MM.1S (cell line): ENCODE results near the gene CASZ1.

Experiments used
- DNase-seq: peaks from one replicate; pipeline ENCODE4 v3.0.0-alpha.2; 2015
- H2AFZ ChIP-seq: fragments of 300-600 bp; sonication (generic); 2 replicates; pipeline ENCODE4 v1.6.0; 2016; ENCODE audit warnings: antibody characterized with exemption, low read length
- H3F3A ChIP-seq: fragments of 300-600 bp; sonication (generic); 2 replicates; pipeline ENCODE4 v1.6.1; 2016; ENCODE audit warnings: mild to moderate bottlenecking, antibody characterized with exemption, low read length, moderate library complexity, mixed read lengths; ENCODE audit not compliant: insufficient read depth
- H3K27ac ChIP-seq: fragments of 300-600 bp; sonication (generic); 2 replicates; pipeline ENCODE4 v1.5.1; 2016; ENCODE audit warnings: mild to moderate bottlenecking, low read length
- H3K27me3 ChIP-seq: fragments of 300-600 bp; sonication (generic); replicated peaks from 2 replicates; pipeline ENCODE4 v1.6.0; 2016; ENCODE audit warnings: low read length; ENCODE audit not compliant: insufficient read depth
- H3K36me3 ChIP-seq: fragments of 300-600 bp; sonication (generic); replicated peaks from 2 replicates; pipeline ENCODE4 v1.6.1; 2016; ENCODE audit warnings: mild to moderate bottlenecking, low read length, mixed read lengths; ENCODE audit not compliant: insufficient read depth
- H3K4me1 ChIP-seq: fragments of 300-600 bp; sonication (generic); 2 replicates; pipeline ENCODE4 v1.6.1; 2016; ENCODE audit warnings: low read length, mixed read lengths
- H3K4me2 ChIP-seq: fragments of 300-600 bp; sonication (generic); 2 replicates; pipeline ENCODE4 v1.6.0; 2016; ENCODE audit warnings: low read depth, low read length
- H3K4me3 ChIP-seq: fragments of 300-600 bp; sonication (generic); 2 replicates; pipeline ENCODE4 v1.5.1; 2016; ENCODE audit warnings: low read length, mixed read lengths
- H3K79me2 ChIP-seq: fragments of 300-600 bp; sonication (generic); 2 replicates; pipeline ENCODE4 v1.6.1; 2016; ENCODE audit warnings: mixed run types, low read length, mixed read lengths
- H3K9ac ChIP-seq: fragments of 300-600 bp; sonication (generic); 2 replicates; pipeline ENCODE4 v1.6.1; 2016; ENCODE audit warnings: low read length, mixed read lengths
- H3K9me2 ChIP-seq: fragments of 300-600 bp; sonication (generic); replicated peaks from 2 replicates; pipeline ENCODE4 v1.6.1; 2016; ENCODE audit warnings: mild to moderate bottlenecking, low read length, mixed read lengths; ENCODE audit not compliant: insufficient read depth
- H3K9me3 ChIP-seq: fragments of 300-600 bp; sonication (generic); replicated peaks from 2 replicates; pipeline ENCODE4 v1.6.1; 2016; ENCODE audit warnings: mild to moderate bottlenecking, low read length, mixed read lengths; ENCODE audit not compliant: insufficient read depth
- H4K20me1 ChIP-seq: fragments of 300-600 bp; sonication (generic); 2 replicates; pipeline ENCODE4 v1.6.1; 2016; ENCODE audit warnings: mild to moderate bottlenecking, low read length, moderate library complexity, mixed read lengths; ENCODE audit not compliant: insufficient read depth
- EZH2 ChIP-seq: fragments of 300-600 bp; sonication (generic); optimal IDR thresholded peaks from 2 replicates; pipeline ENCODE3; 2017; ENCODE audit warnings: low read depth, mild to moderate bottlenecking, antibody characterized with exemption, low read length, mixed read lengths
- EZH2phosphoT487 ChIP-seq: fragments of 300-600 bp; sonication (generic); IDR thresholded peaks from 2 replicates; pipeline ENCODE4 v1.6.1; 2018; ENCODE audit warnings: antibody characterized with exemption, low read length
- TF ChIP-seq, protein P1 (sequence below): fragments of 300-600 bp; sonication (generic); IDR thresholded peaks from 2 replicates; pipeline ENCODE4 v1.5.1; 2016; ENCODE audit warnings: antibody characterized with exemption, low read length, mixed read lengths

The CASZ1 gene

DNA sequence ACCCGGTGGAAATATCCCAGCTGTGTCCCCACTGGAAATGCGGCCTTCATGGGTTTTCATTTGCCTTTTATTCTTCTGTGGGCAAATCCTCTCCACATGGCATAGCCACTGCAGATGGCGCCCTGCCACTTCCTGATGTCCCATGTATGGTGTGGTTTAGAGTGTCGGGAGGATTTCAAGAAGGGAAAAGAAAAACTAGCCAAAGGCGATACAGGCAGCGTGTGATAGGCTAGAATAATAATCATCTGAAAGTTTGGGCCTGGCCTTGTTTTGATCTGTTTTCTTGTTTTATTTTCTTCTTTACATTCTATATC is 198.1 kb downstream of the CASZ1 start:
- H3K79me2 ChIP-seq, result no peaks in the 10 kb centered on the region
- no peak overlapping the region for H3K4me2 ChIP-seq
- no peaks in the 10 kb centered on the region for H3K27me3 ChIP-seq
- H3F3A ChIP-seq, result no peaks in the 10 kb centered on the region
- H3K36me3 ChIP-seq, result no peaks in the 10 kb centered on the region
- no peak for DNase-seq
- no peak overlapping the region for H3K27ac ChIP-seq
- H3K4me3 ChIP-seq, result no peak overlapping the region
- H2AFZ ChIP-seq, result no peak overlapping the region
- no peak for TF ChIP-seq EZH2phosphoT487
- TF ChIP-seq, protein P1, sequence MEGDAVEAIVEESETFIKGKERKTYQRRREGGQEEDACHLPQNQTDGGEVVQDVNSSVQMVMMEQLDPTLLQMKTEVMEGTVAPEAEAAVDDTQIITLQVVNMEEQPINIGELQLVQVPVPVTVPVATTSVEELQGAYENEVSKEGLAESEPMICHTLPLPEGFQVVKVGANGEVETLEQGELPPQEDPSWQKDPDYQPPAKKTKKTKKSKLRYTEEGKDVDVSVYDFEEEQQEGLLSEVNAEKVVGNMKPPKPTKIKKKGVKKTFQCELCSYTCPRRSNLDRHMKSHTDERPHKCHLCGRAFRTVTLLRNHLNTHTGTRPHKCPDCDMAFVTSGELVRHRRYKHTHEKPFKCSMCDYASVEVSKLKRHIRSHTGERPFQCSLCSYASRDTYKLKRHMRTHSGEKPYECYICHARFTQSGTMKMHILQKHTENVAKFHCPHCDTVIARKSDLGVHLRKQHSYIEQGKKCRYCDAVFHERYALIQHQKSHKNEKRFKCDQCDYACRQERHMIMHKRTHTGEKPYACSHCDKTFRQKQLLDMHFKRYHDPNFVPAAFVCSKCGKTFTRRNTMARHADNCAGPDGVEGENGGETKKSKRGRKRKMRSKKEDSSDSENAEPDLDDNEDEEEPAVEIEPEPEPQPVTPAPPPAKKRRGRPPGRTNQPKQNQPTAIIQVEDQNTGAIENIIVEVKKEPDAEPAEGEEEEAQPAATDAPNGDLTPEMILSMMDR, result no peak
- TF ChIP-seq EZH2, result no peak
- H3K9me3 ChIP-seq, result no peaks in the 10 kb centered on the region
- 0 out of 2 replicates have a peak, but pooled peaks cover 3% of the 10 kb centered on the region for H4K20me1 ChIP-seq
- H3K4me1 ChIP-seq, result no peaks in the 10 kb centered on the region
- no peaks in the 10 kb centered on the region for H3K9me2 ChIP-seq
- no peak overlapping the region for H3K9ac ChIP-seq

- no peaks in the 10 kb centered on the region for H3K9me3 ChIP-seq
- H3K27ac ChIP-seq, result no peak overlapping the region
- no peak for DNase-seq
- H3K4me1 ChIP-seq, result no peaks in the 10 kb centered on the region
- no peaks in the 10 kb centered on the region for H4K20me1 ChIP-seq
- no peaks in the 10 kb centered on the region for H3F3A ChIP-seq
- H3K4me3 ChIP-seq, result no peak overlapping the region
- H3K79me2 ChIP-seq, result no peaks in the 10 kb centered on the region
- H3K9me2 ChIP-seq, result no peaks in the 10 kb centered on the region
- H3K36me3 ChIP-seq, result no peaks in the 10 kb centered on the region
- no peak for TF ChIP-seq EZH2
- TF ChIP-seq EZH2phosphoT487, result no peak
- TF ChIP-seq, protein P1, result no peak
- no peaks in the 10 kb centered on the region for H3K27me3 ChIP-seq
- no peak overlapping the region for H2AFZ ChIP-seq
- no peak overlapping the region for H3K4me2 ChIP-seq
- no peak overlapping the region for H3K9ac ChIP-seq
Observed at GRCh38 chr1:10597492-10598388, 198.7 kb downstream of the CASZ1 start.

- no peak for DNase-seq
- no peaks in the 10 kb centered on the region for H3K27me3 ChIP-seq
- H2AFZ ChIP-seq, result no peak overlapping the region
- H3K4me2 ChIP-seq, result no peak overlapping the region
- no peaks in the 10 kb centered on the region for H3K36me3 ChIP-seq
- H3F3A ChIP-seq, result no peaks in the 10 kb centered on the region
- no peaks in the 10 kb centered on the region for H3K9me2 ChIP-seq
- no peak overlapping the region for H3K27ac ChIP-seq
- H3K4me3 ChIP-seq, result no peak overlapping the region
- no peaks in the 10 kb centered on the region for H3K79me2 ChIP-seq
- TF ChIP-seq, protein P1, result no peak
- no peak for TF ChIP-seq EZH2phosphoT487
- no peak for TF ChIP-seq EZH2
- H3K4me1 ChIP-seq, result no peaks in the 10 kb centered on the region
- no peaks in the 10 kb centered on the region for H3K9me3 ChIP-seq
- no peaks in the 10 kb centered on the region for H4K20me1 ChIP-seq
- H3K9ac ChIP-seq, result no peak overlapping the region
Observed at GRCh38 chr1:10596780-10597179, 199.7 kb downstream of the CASZ1 start.
